ENCODE data around the gene PBXIP1. TPM values are rescaled to one million over a fixed set of nuclear protein-coding genes. Genes with fewer than 3 reads are reported as not detected.

The PBXIP1 gene
- total RNA-seq, 1 experiment from 2014 or later, result 24.0 TPM

DNA sequence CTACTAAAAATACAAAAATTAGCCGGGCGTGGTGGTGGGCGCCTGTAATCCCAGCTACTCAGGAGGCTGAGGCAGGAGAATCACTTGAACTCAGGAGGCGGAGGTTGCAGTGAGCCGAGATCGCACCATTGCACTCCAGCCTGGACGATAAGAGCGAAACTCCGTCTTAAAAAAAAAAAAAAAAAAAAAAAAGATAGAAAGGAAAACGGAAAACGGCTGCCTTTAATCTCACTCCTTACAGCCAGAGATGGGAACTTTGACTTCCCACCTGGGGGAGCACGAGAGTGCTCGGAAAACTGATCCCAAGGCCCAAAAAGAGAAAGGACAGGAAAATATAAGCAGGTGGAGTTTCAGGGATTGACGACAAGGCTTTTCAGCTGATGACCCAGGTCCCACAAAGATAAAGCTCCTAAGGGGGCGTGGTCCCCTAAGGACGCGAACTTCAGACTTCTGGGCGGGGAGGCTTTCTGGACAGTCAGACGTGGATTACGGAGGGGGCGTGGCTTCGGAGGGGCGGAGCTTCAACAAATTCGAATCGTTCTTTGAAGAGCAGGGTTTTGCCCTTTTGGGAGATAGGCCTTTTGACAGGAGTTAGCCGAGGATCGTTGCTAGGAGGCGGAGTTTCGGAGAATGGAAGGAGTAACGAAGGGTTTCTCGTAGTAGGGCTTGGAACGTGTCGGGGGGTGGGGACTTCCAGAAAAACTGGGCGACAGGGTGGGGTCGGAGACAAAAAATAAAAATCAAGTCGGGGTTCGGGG lies 17.6 kb upstream of the PBXIP1 start:
- H3K36me3 ChIP-seq (ENCODE audit: control insufficient read depth, insufficient read depth, low read length), result peaks cover 2% of the 10 kb centered on the region; the same call in 1 of the 2 replicates
- ChIA-PET CTCF (interaction anchor here (0.5 to 2.6 kb wide), 18 partner anchors 12 to 1698 kb away, joined by 3 to 26 read pairs (median 5); partner anchors contain the start of genes KRTCAP2, LENEP, PMVK and PYGO2), POLR2A (interaction anchor here (0.6 to 3.7 kb wide), 18 partner anchors 10 to 152 kb away, joined by 3 to 75 read pairs (median 5); partner anchors contain the start of genes FLAD1, LENEP, PBXIP1 and PMVK)
- BruUV-seq (replicated peaks), result no TSS peak
- Mint-ChIP-seq H3K27ac (ENCODE audit: unreplicated experiment) (no peak overlapping the region), H3K4me1 (ENCODE audit: low read depth, unreplicated experiment) (peaks cover 29% of the 10 kb centered on the region), H3K4me3 (ENCODE audit: unreplicated experiment) (no peak overlapping the region), H3K9me3 (ENCODE audit: unreplicated experiment) (no peaks in the 10 kb centered on the region), H3K36me3 (ENCODE audit: insufficient read depth, unreplicated experiment) (peaks cover 13% of the 10 kb centered on the region), H3K27me3 (ENCODE audit: insufficient read depth, unreplicated experiment) (no peaks in the 10 kb centered on the region)
- H3K27me3 ChIP-seq (replicated peaks; ENCODE audit: control insufficient read depth, insufficient read depth, low read length), result no peaks in the 10 kb centered on the region
- TF ChIP-seq CTCF (IDR thresholded peaks at IDR 0.05; ENCODE audit: insufficient read depth in 1 of 2, low read depth in 1 of 2, low read length in 1 of 2, severe bottlenecking in 1 of 2, unreplicated experiment in 1 of 2), result peak in 1 of 2 experiments; percentile 30
- DNase-seq, result peak; percentile 99
- peak overlapping the region; percentile 51 for H3K4me3 ChIP-seq (ENCODE audit: low read depth, low read length)
- H3K4me1 ChIP-seq, result peaks cover 27% of the 10 kb centered on the region
- no peaks in the 10 kb centered on the region for H3K9me3 ChIP-seq
- intact Hi-C loops (cut with micrococcal nuclease; ENCODE audit: unreplicated experiment), result loop anchor here (1.0 to 5.0 kb wide), 4 partner anchors 10 to 89 kb away; partner anchors contain the start of genes EFNA4, FLAD1 and PMVK

DNA sequence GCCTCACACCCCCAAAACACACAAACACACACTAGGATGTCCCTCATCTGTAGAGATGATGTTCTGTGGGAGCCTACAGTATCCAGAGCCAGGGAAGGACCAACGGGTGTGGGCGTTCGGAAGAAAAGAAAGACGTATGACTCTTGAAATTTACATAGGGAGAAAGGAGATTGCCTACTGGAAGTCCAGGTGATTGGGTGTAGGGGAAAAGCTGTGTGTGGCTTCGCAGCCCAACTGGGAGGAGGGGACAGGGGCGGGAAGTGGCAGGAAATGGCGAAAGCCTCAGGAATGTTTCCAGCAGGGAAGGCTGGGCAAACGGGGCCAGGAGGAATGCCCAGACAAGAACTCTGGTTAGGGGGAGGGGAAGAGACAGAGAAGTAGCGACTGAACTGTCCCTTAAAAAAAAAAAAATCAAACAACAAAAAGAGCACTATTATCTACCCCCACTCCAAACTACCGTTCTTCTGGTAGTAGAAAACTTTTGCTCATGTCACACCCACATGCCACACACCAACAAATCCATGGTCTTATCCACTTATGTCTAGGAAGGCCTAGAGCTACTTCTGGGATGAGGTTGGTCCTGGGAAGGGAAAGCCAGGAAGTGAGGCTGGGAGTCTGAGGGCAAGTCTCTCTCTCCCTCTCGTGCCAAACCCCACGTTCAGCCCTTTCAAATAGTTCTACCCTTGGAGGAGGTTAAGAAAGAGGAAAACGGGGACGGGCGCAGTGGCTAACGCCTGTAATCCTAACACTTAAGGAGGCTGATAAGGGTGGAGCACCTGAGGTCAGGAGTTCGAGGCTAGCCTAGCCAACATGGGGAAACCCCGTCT lies 16.8 kb upstream of the PBXIP1 start:
- ChIA-PET CTCF (interaction anchor here (0.7 to 2.6 kb wide), 12 partner anchors 11 to 413 kb away, joined by 3 to 26 read pairs (median 6); partner anchors contain the start of genes ADAM15, KRTCAP2, LENEP and PMVK), POLR2A (interaction anchor here (0.5 to 3.7 kb wide), 17 partner anchors 11 to 351 kb away, joined by 3 to 75 read pairs (median 4); partner anchors contain the start of genes FLAD1, LENEP, PBXIP1 and PMVK)
- intact Hi-C loops (cut with micrococcal nuclease; ENCODE audit: unreplicated experiment), result loop anchor here (1.0 to 5.0 kb wide), 3 partner anchors 11 to 90 kb away; partner anchors contain the start of genes EFNA4 and PYGO2
- Histone ChIP-seq H3K27me3 (replicated peaks; ENCODE audit: control insufficient read depth, insufficient read depth, low read length) (no peaks in the 10 kb centered on the region), H3K36me3 (ENCODE audit: control insufficient read depth, insufficient read depth, low read length) (peaks cover 4% of the 10 kb centered on the region), H3K4me1 (peaks cover 27% of the 10 kb centered on the region), H3K9me3 (no peaks in the 10 kb centered on the region), H3K4me3 (ENCODE audit: low read depth, low read length) (peak overlapping the region; percentile 51)
- Mint-ChIP-seq H3K4me1 (ENCODE audit: low read depth, unreplicated experiment) (peaks cover 29% of the 10 kb centered on the region), H3K36me3 (ENCODE audit: insufficient read depth, unreplicated experiment) (peaks cover 15% of the 10 kb centered on the region), H3K27ac (ENCODE audit: unreplicated experiment) (no peak overlapping the region), H3K27me3 (ENCODE audit: insufficient read depth, unreplicated experiment) (no peaks in the 10 kb centered on the region), H3K4me3 (ENCODE audit: unreplicated experiment) (no peak overlapping the region), H3K9me3 (ENCODE audit: unreplicated experiment) (no peaks in the 10 kb centered on the region)
- TSS peak; percentile 83 for BruUV-seq (replicated peaks)
- no peak for TF ChIP-seq CTCF (IDR thresholded peaks at IDR 0.05; ENCODE audit: insufficient read depth in 1 of 2, low read depth in 1 of 2, low read length in 1 of 2, severe bottlenecking in 1 of 2, unreplicated experiment in 1 of 2)
- DNase-seq, result peak; percentile 93 to 95

DNA sequence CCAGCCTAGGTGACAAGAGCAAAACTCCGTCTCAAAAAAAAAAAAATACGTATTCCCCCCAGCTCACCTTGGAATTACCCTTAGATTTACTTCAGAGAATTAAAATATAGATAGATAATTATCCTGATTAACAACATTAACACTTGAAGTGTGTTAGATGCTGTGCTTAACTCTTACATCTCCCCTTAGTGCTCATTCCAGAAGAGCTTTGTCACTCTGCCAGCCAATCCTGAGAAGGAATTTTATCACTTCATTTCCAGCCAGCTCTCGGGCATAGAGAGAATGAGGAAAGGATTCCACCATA lies 16.3 kb upstream of the PBXIP1 start:
- H3K9me3 ChIP-seq, result no peaks in the 10 kb centered on the region
- peak overlapping the region; percentile 51 for H3K4me3 ChIP-seq (ENCODE audit: low read depth, low read length)
- Mint-ChIP-seq H3K4me1 (ENCODE audit: low read depth, unreplicated experiment) (peaks cover 32% of the 10 kb centered on the region), H3K27ac (ENCODE audit: unreplicated experiment) (no peak overlapping the region), H3K4me3 (ENCODE audit: unreplicated experiment) (no peak overlapping the region), H3K36me3 (ENCODE audit: insufficient read depth, unreplicated experiment) (peaks cover 13% of the 10 kb centered on the region), H3K9me3 (ENCODE audit: unreplicated experiment) (no peaks in the 10 kb centered on the region), H3K27me3 (ENCODE audit: insufficient read depth, unreplicated experiment) (no peaks in the 10 kb centered on the region)
- no peaks in the 10 kb centered on the region for H3K27me3 ChIP-seq (replicated peaks; ENCODE audit: control insufficient read depth, insufficient read depth, low read length)
- DNase-seq, result no peak
- H3K4me1 ChIP-seq, result peaks cover 27% of the 10 kb centered on the region
- intact Hi-C loops (cut with micrococcal nuclease; ENCODE audit: unreplicated experiment), result loop anchor here (1.0 to 5.0 kb wide), 3 partner anchors 11 to 90 kb away; partner anchors contain the start of genes EFNA4 and PYGO2
- H3K36me3 ChIP-seq (ENCODE audit: control insufficient read depth, insufficient read depth, low read length), result peaks cover 4% of the 10 kb centered on the region
- POLR2A ChIA-PET, result interaction anchor here (0.5 to 3.7 kb wide), 9 partner anchors 11 to 352 kb away, joined by 3 to 75 read pairs (median 9); partner anchors contain the start of genes FLAD1, PBXIP1, PMVK and PYGO2
- no peak for TF ChIP-seq CTCF (IDR thresholded peaks at IDR 0.05; ENCODE audit: insufficient read depth in 1 of 2, low read depth in 1 of 2, low read length in 1 of 2, severe bottlenecking in 1 of 2, unreplicated experiment in 1 of 2)
- CTCF ChIA-PET, result interaction anchor here (0.7 to 2.6 kb wide), 5 partner anchors 11 to 413 kb away, joined by 3 to 26 read pairs (median 7); partner anchors contain the start of gene PYGO2
- BruUV-seq (replicated peaks), result no TSS peak
